SK-N-SH treated with all-trans-retinoic acid at 6 μM for 48 hours (cell line): ENCODE data around the gene NKTR.

Source experiments
- ARNTL ChIP-seq: fragments of 450-650 bp; formaldehyde crosslinking; IDR thresholded peaks from 2 replicates; pipeline ENCODE4 v1.5.0; 2020; ENCODE audit warnings: low read depth, mild to moderate bottlenecking, moderate library complexity, borderline replicate concordance
- ZFP3 ChIP-seq: fragments of 250-450 bp; sonication (Bioruptor Pico); IDR thresholded peaks from 2 replicates; pipeline ENCODE4 v1.5.0; 2020; ENCODE audit warnings: mild to moderate bottlenecking, moderate library complexity
- ZNF8 ChIP-seq: fragments of 450-650 bp; formaldehyde crosslinking; IDR thresholded peaks from 2 replicates; pipeline ENCODE4 v1.5.0; 2020; ENCODE audit warnings: mild to moderate bottlenecking, moderate library complexity

GRCh38 chr3:42685891-42686820, 85.7 kb downstream of the NKTR start:
- TF ChIP-seq ZFP3 (CRISPR knock-in tag) (no peak), ZNF8 (no peak), ARNTL (CRISPR knock-in tag) (no peak)
